NOMO-1 treated with DMSO at 0.1 percent for 48 hours (cell line): ENCODE data around the gene SIL1.
A peak's percentile ranks its signal among the peaks of the same experiment; 100 is the strongest.

Source experiments
- DNase-seq: peaks from one replicate; lab custom pipeline; 2025; ENCODE audit not compliant: unreplicated experiment; lab: John Stamatoyannopoulos, UW

SIL1 gene

GRCh38 chr5:139146809-139147482 is 51.2 kb downstream of the SIL1 start:
- no peak for DNase-seq

- peak; percentile 64 for DNase-seq
Measured at GRCh38 chr5:139141446-139142204, 56.5 kb downstream of the SIL1 start.

- peak; percentile 59 for DNase-seq
Measured at GRCh38 chr5:139140591-139141071, 57.5 kb downstream of the SIL1 start.

GRCh38 chr5:139138809-139139208 is 59.4 kb downstream of the SIL1 start:
- DNase-seq, result no peak

- no peak for DNase-seq
Measured at GRCh38 chr5:139138109-139138508, 60.1 kb downstream of the SIL1 start.

GRCh38 chr5:139137697-139138096 is 60.5 kb downstream of the SIL1 start:
- no peak for DNase-seq

- DNase-seq, result no peak
Measured at GRCh38 chr5:139134906-139135305, 63.3 kb downstream of the SIL1 start.

GRCh38 chr5:139133282-139133681 is 64.9 kb downstream of the SIL1 start:
- DNase-seq, result no peak

GRCh38 chr5:139132515-139132914 is 65.7 kb downstream of the SIL1 start:
- no peak for DNase-seq

- DNase-seq, result peak; percentile 25
Measured at GRCh38 chr5:139131921-139132432, 66.2 kb downstream of the SIL1 start.

GRCh38 chr5:139131465-139131864 is 66.7 kb downstream of the SIL1 start:
- DNase-seq, result no peak

GRCh38 chr5:139131062-139131461 is 67.1 kb downstream of the SIL1 start:
- no peak for DNase-seq

- DNase-seq, result no peak
Measured at GRCh38 chr5:139130214-139130613, 68.0 kb downstream of the SIL1 start.

- DNase-seq, result no peak
Measured at GRCh38 chr5:139126711-139127111, 71.5 kb downstream of the SIL1 start.

GRCh38 chr5:139125991-139126390 is 72.2 kb downstream of the SIL1 start:
- DNase-seq, result no peak

- no peak for DNase-seq
Measured at GRCh38 chr5:139124774-139125520, 73.2 kb downstream of the SIL1 start.

- DNase-seq, result no peak
Measured at GRCh38 chr5:139121120-139121519, 77.0 kb downstream of the SIL1 start.

GRCh38 chr5:139120521-139120920 is 77.6 kb downstream of the SIL1 start:
- DNase-seq, result no peak

GRCh38 chr5:139118804-139119203 is 79.4 kb downstream of the SIL1 start:
- no peak for DNase-seq

GRCh38 chr5:139117342-139117884 is 80.8 kb downstream of the SIL1 start:
- no peak for DNase-seq

GRCh38 chr5:139116100-139116655 is 82.0 kb downstream of the SIL1 start:
- DNase-seq, result no peak
